NCI-H2029 (cell line): ENCODE measurements around the gene KLC1.

Experiments
- DNase-seq: peaks from one replicate; lab custom pipeline; 2025; lab: John Stamatoyannopoulos, UW

KLC1 gene

GRCh38 chr14:103659631-103660030 is 30.6 kb downstream of the KLC1 start:
- DNase-seq, result no peak

- no peak for DNase-seq
Observed at GRCh38 chr14:103662029-103662428, 33.0 kb downstream of the KLC1 start.

GRCh38 chr14:103662591-103662990 is 33.6 kb downstream of the KLC1 start:
- no peak for DNase-seq

GRCh38 chr14:103663506-103663905 is 34.5 kb downstream of the KLC1 start:
- DNase-seq, result no peak

- DNase-seq, result no peak
Observed at GRCh38 chr14:103667671-103668070, 38.7 kb downstream of the KLC1 start.

GRCh38 chr14:103668117-103668516 is 39.1 kb downstream of the KLC1 start:
- no peak for DNase-seq

GRCh38 chr14:103669370-103669769 is 40.4 kb downstream of the KLC1 start:
- DNase-seq, result no peak

- no peak for DNase-seq
Observed at GRCh38 chr14:103671911-103672310, 42.9 kb downstream of the KLC1 start.

- no peak for DNase-seq
Observed at GRCh38 chr14:103675957-103676356, 46.9 kb downstream of the KLC1 start.

- DNase-seq, result no peak
Observed at GRCh38 chr14:103676881-103677675, 48.1 kb downstream of the KLC1 start.

GRCh38 chr14:103679351-103679750 is 50.3 kb downstream of the KLC1 start:
- DNase-seq, result no peak

- no peak for DNase-seq
Observed at GRCh38 chr14:103680491-103681231, 51.6 kb downstream of the KLC1 start.

- no peak for DNase-seq
Observed at GRCh38 chr14:103683139-103683538, 54.1 kb downstream of the KLC1 start.

- DNase-seq, result no peak
Observed at GRCh38 chr14:103684471-103684870, 55.5 kb downstream of the KLC1 start.

- DNase-seq, result no peak
Observed at GRCh38 chr14:103684871-103685270, 55.9 kb downstream of the KLC1 start.

- no peak for DNase-seq
Observed at GRCh38 chr14:103685276-103686211, 56.5 kb downstream of the KLC1 start.

GRCh38 chr14:103686831-103687485 is 57.9 kb downstream of the KLC1 start:
- no peak for DNase-seq

GRCh38 chr14:103687712-103688111 is 58.7 kb downstream of the KLC1 start:
- no peak for DNase-seq

- DNase-seq, result no peak
Observed at GRCh38 chr14:103688441-103688840, 59.4 kb downstream of the KLC1 start.

- no peak for DNase-seq
Observed at GRCh38 chr14:103688906-103689902, 60.2 kb downstream of the KLC1 start.

GRCh38 chr14:103690332-103690731 is 61.3 kb downstream of the KLC1 start:
- DNase-seq, result no peak
